Stimulated activated CD8-positive, alpha-beta memory T cell treated with anti-CD3 and anti-CD28 coated beads, Interleukin-4, amount 100 ng/mL, for 1 hour (primary cell): ENCODE measurements around the gene AXDND1.
"Not testable (repeated sequence)": the region's sequence is repeated elsewhere in the genome, so short reads cannot be mapped to it uniquely, and the experiment has no call there.

Experiments used
- DNase-seq, 2 donors: peaks; one replicate each; pipeline ENCODE4 v3.0.0-alpha.2; 2020; ENCODE audit warnings: low read depth in 2 of 2, low spot score in 1 of 2

AXDND1 gene

DNA sequence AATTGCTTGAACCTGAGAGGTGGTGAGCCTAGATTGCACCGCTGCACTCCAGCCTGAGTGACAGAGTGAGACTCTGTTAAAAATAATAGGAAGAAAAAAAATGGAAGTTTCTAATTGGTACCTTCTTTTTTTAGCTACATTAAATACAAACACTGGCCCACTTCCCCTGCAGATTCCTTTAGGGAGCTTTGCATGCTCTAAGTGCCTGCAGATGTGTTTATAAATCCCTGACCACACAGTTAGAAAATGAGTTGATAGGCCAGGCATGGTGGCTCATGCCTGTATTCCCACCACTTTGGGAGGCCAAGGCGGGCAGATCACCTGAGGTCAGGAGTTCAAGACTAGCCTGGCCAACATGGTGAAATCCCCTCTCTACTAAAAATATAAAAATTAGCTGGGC, 4.1 kb upstream of the AXDND1 start:
- not testable (repeated sequence) for DNase-seq

GRCh38 chr1:179366093-179366800, 476 bp downstream of the AXDND1 start:
- DNase-seq: no peak

DNA sequence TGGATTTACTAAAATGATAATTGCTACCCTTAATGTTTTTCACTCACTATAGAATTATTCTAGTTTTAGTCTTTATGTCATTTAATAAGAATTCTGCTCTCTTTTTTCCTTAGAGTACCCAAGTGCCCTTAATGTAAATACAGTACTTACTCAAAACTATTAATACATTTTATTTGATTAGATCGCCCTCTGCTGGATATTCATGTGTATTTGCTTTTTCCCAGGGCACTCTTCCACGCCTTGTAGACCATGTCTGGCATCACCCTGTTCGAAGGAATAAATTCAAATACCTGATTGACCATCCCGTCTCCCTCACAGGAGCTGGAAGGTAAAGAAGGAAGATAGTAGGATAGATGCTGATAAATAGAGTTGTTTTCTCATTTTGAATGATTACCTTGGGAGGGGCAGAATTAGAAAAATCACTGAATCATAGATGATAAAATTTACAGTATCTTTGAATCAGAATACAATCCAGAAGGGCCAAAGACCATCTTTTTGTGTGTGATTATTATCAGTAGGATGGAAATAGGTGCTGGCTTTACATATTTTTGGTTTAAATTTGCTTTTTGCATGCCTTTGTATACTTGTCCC, 4.1 kb downstream of the AXDND1 start:
- DNase-seq: no peak

DNA sequence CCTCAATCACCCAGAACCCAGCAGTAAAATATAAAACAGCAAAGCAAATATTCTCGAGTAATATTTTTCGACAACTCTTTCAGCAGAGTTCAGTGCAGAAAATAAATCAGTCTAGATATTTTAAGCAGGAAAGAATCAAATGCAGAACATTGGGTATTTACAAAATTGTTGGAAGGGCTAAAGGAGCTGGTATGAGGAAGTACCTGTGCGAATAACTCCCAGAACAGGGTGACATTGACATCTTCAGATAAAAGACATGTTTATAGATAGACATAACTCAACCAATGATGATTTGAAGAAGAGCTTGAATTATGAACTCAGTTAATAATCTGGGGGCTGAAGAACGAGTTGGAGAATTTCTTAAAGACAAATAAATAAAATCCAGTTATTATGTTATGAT, 6.4 kb downstream of the AXDND1 start:
- no peak for DNase-seq

DNA sequence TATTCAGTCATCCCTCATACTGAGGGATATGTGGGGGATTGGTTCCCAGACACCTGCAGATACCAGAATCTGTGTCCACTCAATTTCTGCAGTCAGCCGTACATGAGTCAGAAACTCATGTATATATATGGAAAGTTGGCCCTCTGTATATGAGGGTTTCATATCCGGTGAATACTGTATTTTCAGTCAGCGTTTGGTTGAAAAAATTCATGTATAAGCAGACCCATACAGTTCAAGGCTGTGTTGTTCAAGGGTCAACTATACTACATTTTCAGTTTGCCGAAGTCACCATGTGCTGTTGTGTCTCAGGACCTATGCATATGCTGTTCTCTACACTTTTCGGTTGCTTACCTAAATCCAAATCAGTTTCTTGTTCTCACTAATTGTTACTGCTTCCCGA, 10.5 kb downstream of the AXDND1 start:
- DNase-seq: no peak

- DNase-seq: no peak
Observed at GRCh38 chr1:179380299-179380698, 14.5 kb downstream of the AXDND1 start.

GRCh38 chr1:179384027-179384426, 18.3 kb downstream of the AXDND1 start:
- no peak for DNase-seq

DNA sequence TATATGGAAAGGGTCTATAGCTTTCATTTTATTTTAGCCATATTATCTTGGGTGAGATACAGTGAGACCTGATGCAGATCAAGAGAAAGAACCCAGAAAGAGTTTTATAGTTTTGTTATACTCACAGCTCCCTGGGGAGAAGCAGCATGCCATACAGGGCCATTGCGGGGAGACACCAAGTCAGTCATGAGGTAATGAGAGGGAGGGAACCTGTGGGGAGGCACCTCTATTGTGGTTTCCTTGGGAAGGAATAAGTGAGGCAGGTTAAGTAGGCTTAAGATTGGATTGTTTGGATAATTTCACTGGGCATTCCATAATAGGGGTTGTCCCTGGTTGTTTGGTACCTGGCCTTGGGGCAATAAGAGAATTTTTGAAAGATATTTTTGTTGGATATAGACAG, 19.7 kb downstream of the AXDND1 start:
- DNase-seq: no peak

GRCh38 chr1:179393721-179394120, 27.9 kb downstream of the AXDND1 start:
- no peak for DNase-seq

- not testable (repeated sequence) for DNase-seq
Observed at GRCh38 chr1:179399399-179399798, 33.6 kb downstream of the AXDND1 start.

GRCh38 chr1:179417760-179418159, 52.0 kb downstream of the AXDND1 start:
- not testable (repeated sequence) for DNase-seq

DNA sequence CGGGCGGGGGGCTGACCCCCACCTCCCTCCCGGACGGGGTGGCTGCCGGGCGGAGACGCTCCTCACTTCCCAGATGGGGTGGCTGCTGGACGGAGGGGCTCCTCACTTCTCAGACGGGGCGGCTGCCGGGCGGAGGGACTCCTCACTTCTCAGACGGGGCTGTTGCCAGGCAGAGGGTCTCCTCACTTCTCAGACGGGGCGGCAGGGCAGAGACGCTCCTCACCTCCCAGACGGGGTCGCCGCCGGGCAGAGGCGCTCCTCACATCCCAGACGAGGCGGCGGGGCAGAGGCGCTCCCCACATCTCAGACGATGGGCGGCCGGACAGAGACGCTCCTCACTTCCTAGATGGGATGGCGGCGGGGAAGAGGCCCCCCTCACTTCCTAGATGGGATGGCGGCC, 52.9 kb downstream of the AXDND1 start:
- DNase-seq: not testable (repeated sequence)

GRCh38 chr1:179424610-179425009, 58.8 kb downstream of the AXDND1 start:
- DNase-seq: no peak

DNA sequence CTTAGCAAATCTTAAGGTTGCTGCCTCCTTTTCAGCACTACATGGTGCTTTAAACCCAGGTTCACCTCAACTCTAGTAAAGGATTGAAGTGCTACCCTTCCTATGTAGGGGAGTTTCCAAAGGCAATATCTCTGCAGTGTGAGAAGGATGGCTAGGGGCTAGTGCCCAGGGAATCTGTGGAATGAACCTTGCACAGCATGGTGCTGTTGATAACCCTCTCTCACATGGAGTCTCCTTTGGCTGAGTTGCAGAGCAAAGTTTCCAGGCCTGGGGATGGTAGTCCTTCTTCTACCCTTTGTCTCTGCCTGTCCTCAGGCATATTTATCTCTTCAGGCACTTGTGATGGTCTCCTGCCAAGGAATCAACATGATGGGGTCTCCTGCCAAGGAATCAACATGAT, 59.4 kb downstream of the AXDND1 start:
- DNase-seq: no peak

DNA sequence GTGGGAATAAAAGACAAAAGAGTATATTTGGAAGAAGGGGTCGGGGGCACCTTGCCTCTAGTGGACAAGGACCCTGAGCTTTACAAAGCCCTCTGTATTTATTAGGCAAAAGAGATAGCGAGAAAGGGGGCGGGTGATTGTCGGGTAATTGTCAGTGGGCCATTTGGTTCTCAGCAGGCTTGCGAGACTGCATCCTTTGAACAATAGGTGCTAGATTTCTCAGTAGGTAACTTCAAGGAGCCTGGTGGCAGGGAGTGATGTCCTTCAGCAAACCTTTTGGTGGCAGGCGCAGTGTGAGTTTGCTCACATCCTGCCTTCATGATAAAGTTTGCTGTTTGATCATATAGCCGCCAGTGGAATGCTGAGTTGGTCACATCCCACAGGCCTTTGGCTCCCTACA, 71.4 kb downstream of the AXDND1 start:
- DNase-seq: no peak

DNA sequence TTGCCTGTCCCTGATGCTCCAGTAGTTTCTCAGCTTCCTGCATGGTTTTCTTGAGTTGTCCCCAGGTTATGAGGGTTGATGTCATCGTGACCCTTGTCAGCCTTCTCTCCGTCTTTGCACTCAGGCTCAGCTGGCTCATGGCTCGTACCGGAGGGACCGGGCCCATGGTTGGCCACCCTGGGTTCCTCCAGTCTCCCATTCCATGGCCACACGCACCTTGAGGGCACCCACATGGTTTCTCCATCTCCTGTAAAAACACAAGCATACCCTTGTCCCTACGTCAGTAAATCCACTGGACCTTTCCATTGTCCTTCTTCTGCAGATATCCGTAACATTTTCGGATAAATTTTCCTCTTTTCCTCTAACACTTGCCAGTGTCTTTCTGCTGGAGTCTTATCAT, 73.9 kb downstream of the AXDND1 start:
- not testable (repeated sequence) for DNase-seq

DNA sequence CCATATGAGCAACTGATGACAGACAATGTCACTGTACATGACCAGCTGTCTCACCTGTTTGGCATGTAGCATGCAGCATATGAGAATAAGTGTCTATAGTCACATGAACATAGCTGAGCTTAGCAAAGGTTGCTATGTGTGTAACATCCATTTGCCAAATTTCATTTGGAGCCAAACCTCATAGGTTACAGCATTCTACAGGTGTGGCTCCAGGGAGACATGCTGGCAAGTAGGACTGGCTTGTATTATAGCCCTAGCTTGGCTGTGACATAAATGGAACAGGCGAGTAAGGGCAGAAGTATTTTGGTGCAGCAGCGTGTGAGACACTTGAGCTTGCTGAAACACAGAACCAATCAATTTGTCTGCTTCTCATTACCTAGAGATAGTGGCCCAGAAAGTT, 74.5 kb downstream of the AXDND1 start:
- DNase-seq: not testable (repeated sequence)

GRCh38 chr1:179440971-179441370, 75.2 kb downstream of the AXDND1 start:
- DNase-seq: no peak

- DNase-seq: no peak
Observed at GRCh38 chr1:179441501-179441900, 75.7 kb downstream of the AXDND1 start.

GRCh38 chr1:179442846-179443245, 77.1 kb downstream of the AXDND1 start:
- not testable (repeated sequence) for DNase-seq

DNA sequence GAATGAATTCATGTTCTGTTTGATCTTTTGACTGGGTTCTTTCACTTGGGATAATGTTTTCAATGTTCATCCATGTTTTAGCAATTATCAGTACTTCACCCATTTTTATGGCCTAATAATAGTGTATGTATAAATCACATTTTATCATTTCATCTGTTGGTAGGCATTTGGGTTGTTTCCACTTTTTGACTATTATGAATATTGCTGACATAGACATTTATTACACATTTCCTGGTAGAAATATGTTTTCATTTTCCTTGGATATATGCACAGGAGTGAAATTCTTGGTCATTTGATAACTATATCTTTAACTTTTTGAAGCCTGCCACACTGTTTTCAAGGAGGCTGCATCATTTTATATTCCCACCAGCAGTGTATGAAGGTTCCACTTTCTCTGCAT, 79.8 kb downstream of the AXDND1 start:
- no peak for DNase-seq

GRCh38 chr1:179447489-179447888, 81.7 kb downstream of the AXDND1 start:
- no peak for DNase-seq
